HG03280 (cell line): ENCODE measurements around the gene EPHB1.
"Not testable (repeated sequence)": the region's sequence is repeated elsewhere in the genome, so short reads cannot be mapped to it uniquely, and the experiment has no call there.

Experiments used
- ATAC-seq: cut with Tn5 transposase; IDR thresholded peaks from one replicate; pipeline ENCODE4 v1.9.1; 2021; ENCODE audit warnings: mild to moderate bottlenecking, moderate library complexity; ENCODE audit not compliant: unreplicated experiment

Gene EPHB1

GRCh38 chr3:134938029-134938525 lies 143.0 kb downstream of the EPHB1 start:
- no peak for ATAC-seq

GRCh38 chr3:134939978-134940377 lies 144.9 kb downstream of the EPHB1 start:
- no peak for ATAC-seq

- no peak for ATAC-seq
Measured at GRCh38 chr3:134941820-134942219, 146.8 kb downstream of the EPHB1 start.

GRCh38 chr3:134944429-134944828 lies 149.4 kb downstream of the EPHB1 start:
- ATAC-seq, result no peak

- ATAC-seq, result no peak
Measured at GRCh38 chr3:134949150-134949549, 154.1 kb downstream of the EPHB1 start.

GRCh38 chr3:134952371-134952770 lies 157.3 kb downstream of the EPHB1 start:
- no peak for ATAC-seq

GRCh38 chr3:134955874-134956273 lies 160.8 kb downstream of the EPHB1 start:
- no peak for ATAC-seq

GRCh38 chr3:134956395-134956794 lies 161.3 kb downstream of the EPHB1 start:
- ATAC-seq, result no peak

GRCh38 chr3:134956844-134957243 lies 161.8 kb downstream of the EPHB1 start:
- no peak for ATAC-seq

- no peak for ATAC-seq
Measured at GRCh38 chr3:134959516-134959915, 164.5 kb downstream of the EPHB1 start.

GRCh38 chr3:134964226-134964625 lies 169.2 kb downstream of the EPHB1 start:
- ATAC-seq, result no peak

GRCh38 chr3:134965865-134966481 lies 170.9 kb downstream of the EPHB1 start:
- no peak for ATAC-seq

- no peak for ATAC-seq
Measured at GRCh38 chr3:134970895-134971294, 175.8 kb downstream of the EPHB1 start.

GRCh38 chr3:134971306-134971705 lies 176.2 kb downstream of the EPHB1 start:
- ATAC-seq, result no peak

GRCh38 chr3:134971907-134972306 lies 176.8 kb downstream of the EPHB1 start:
- ATAC-seq, result not testable (repeated sequence)

GRCh38 chr3:134972836-134973455 lies 177.9 kb downstream of the EPHB1 start:
- ATAC-seq, result no peak

GRCh38 chr3:134974624-134975023 lies 179.6 kb downstream of the EPHB1 start:
- no peak for ATAC-seq

- ATAC-seq, result no peak
Measured at GRCh38 chr3:134976948-134977347, 181.9 kb downstream of the EPHB1 start.

- ATAC-seq, result no peak
Measured at GRCh38 chr3:134978658-134979057, 183.6 kb downstream of the EPHB1 start.

- ATAC-seq, result no peak
Measured at GRCh38 chr3:134985864-134986715, 191.0 kb downstream of the EPHB1 start.

GRCh38 chr3:134988666-134989065 lies 193.6 kb downstream of the EPHB1 start:
- no peak for ATAC-seq

- no peak for ATAC-seq
Measured at GRCh38 chr3:134991003-134991402, 195.9 kb downstream of the EPHB1 start.
